Liver (tissue), 9 donors: ENCODE results near the gene KRTAP15-1. TPM values are rescaled to one million over a fixed set of nuclear protein-coding genes. Genes with fewer than 3 reads are reported as not detected.

Experiments used
- DNase-seq: peaks from one replicate; pipeline ENCODE4 v3.0.0-alpha.2; 2017; ENCODE audit warnings: low spot score
- H3K27ac ChIP-seq, 2 donors: one replicate each; pipeline ENCODE4 v1.7.0; 2013; ENCODE audit warnings: inconsistent platforms in 2 of 2, low read length in 2 of 2, control low read depth in 1 of 2, low read depth in 1 of 2, mild to moderate bottlenecking in 1 of 2
- H3K27me3 ChIP-seq, 4 donors: one replicate each; pipeline versions ENCODE4 v1.6.1 to v1.7.0; 2013; ENCODE audit warnings: low read length in 3 of 4, inconsistent platforms in 1 of 4, mild to moderate bottlenecking in 1 of 4, moderate library complexity in 1 of 4; ENCODE audit not compliant: control insufficient read depth in 4 of 4, insufficient read depth in 4 of 4
- H3K36me3 ChIP-seq, 4 donors: one replicate each; pipeline versions ENCODE4 v1.6.1 to v1.7.0; 2013; ENCODE audit warnings: low read length in 3 of 4, mild to moderate bottlenecking in 3 of 4, low read depth in 1 of 4, moderate library complexity in 1 of 4; ENCODE audit not compliant: control insufficient read depth in 4 of 4, insufficient read depth in 3 of 4
- H3K4me1 ChIP-seq, 4 donors: one replicate each; pipeline versions ENCODE4 v1.6.1 to v1.7.0; 2013; ENCODE audit warnings: low read length in 3 of 4, mild to moderate bottlenecking in 3 of 4, moderate library complexity in 1 of 4; ENCODE audit not compliant: control insufficient read depth in 4 of 4, insufficient read depth in 4 of 4
- H3K4me3 ChIP-seq, 3 donors: one replicate each; pipeline versions ENCODE4 v1.6.1 to v1.7.0; 2013; ENCODE audit warnings: low read length in 3 of 3, control low read depth in 1 of 3, low read depth in 1 of 3, mild to moderate bottlenecking in 1 of 3
- H3K9ac ChIP-seq, 2 donors: one replicate each; pipeline ENCODE4 v1.7.0; 2013; ENCODE audit warnings: low read length in 2 of 2, mild to moderate bottlenecking in 2 of 2, moderate library complexity in 2 of 2, control low read depth in 1 of 2, low read depth in 1 of 2
- H3K9me3 ChIP-seq, 4 donors: one replicate each; pipeline versions ENCODE4 v1.6.1 to v1.7.0; 2013; ENCODE audit warnings: low read length in 3 of 4; ENCODE audit not compliant: control insufficient read depth in 4 of 4
- EGR1 ChIP-seq, 2 donors: IDR thresholded peaks; 2 replicates each; pipeline ENCODE4 v1.6.1; 2016 to 2018; ENCODE audit warnings: antibody characterized with exemption in 2 of 2, low read depth in 2 of 2
- FOXA1 ChIP-seq: IDR thresholded peaks from 2 replicates; pipeline ENCODE4 v1.6.1; 2016; ENCODE audit warnings: antibody characterized with exemption
- GABPA ChIP-seq, 2 donors: IDR thresholded peaks in 1 of 2; conservative IDR thresholded peaks in 1 of 2; 2 replicates each; pipeline ENCODE4 v1.6.1; 2016; ENCODE audit warnings: antibody characterized with exemption in 2 of 2, mild to moderate bottlenecking in 1 of 2, moderate library complexity in 1 of 2
- HNF4A ChIP-seq, 2 donors: conservative IDR thresholded peaks; 2 replicates each; pipeline ENCODE4 v1.6.1; 2016; ENCODE audit warnings: antibody characterized with exemption in 2 of 2, mild to moderate bottlenecking in 2 of 2
- HNF4G ChIP-seq: IDR thresholded peaks from 2 replicates; pipeline ENCODE4 v1.6.1; 2016; ENCODE audit warnings: antibody characterized with exemption
- JUND ChIP-seq, 2 donors: IDR thresholded peaks; 2 replicates each; pipeline ENCODE4 v1.6.1; 2016; ENCODE audit warnings: antibody characterized with exemption in 2 of 2
- MAX ChIP-seq: IDR thresholded peaks from 2 replicates; pipeline ENCODE4 v1.6.1; 2016; ENCODE audit warnings: antibody characterized with exemption
- NR2F2 ChIP-seq: IDR thresholded peaks from 2 replicates; pipeline ENCODE4 v1.6.1; 2016; ENCODE audit warnings: antibody characterized with exemption
- RAD21 ChIP-seq, 2 donors: IDR thresholded peaks; 2 replicates each; pipeline ENCODE4 v1.6.1; 2016; ENCODE audit warnings: antibody characterized with exemption in 2 of 2, mild to moderate bottlenecking in 2 of 2
- RXRA ChIP-seq, 2 donors: IDR thresholded peaks; 2 replicates each; pipeline ENCODE4 v1.6.1; 2017 to 2018; ENCODE audit warnings: antibody characterized with exemption in 2 of 2, mild to moderate bottlenecking in 1 of 2
- SP1 ChIP-seq: IDR thresholded peaks from 2 replicates; pipeline ENCODE4 v1.6.1; 2018; ENCODE audit warnings: antibody characterized with exemption, mild to moderate bottlenecking
- TAF1 ChIP-seq: conservative IDR thresholded peaks from 2 replicates; pipeline ENCODE4 v1.6.1; 2016; ENCODE audit warnings: antibody characterized with exemption, mild to moderate bottlenecking
- YY1 ChIP-seq: IDR thresholded peaks from 2 replicates; pipeline ENCODE4 v1.6.1; 2016; ENCODE audit warnings: antibody characterized with exemption, mild to moderate bottlenecking
- ZBTB33 ChIP-seq: IDR thresholded peaks from 2 replicates; pipeline ENCODE4 v1.6.1; 2016; ENCODE audit warnings: antibody characterized with exemption
- WGBS: extraction: QIAGEN DNeasy Blood & Tissue Kit; methylation state at CpG from one replicate; pipeline ENCODE4 v1.1.7; 2013; 5-methylcytosine and 5-hydroxymethylcytosine counted together
- polyA plus RNA-seq, 2 donors: library from polyadenylated mRNA; stranded (reverse) in 1 of 2; unstranded in 1 of 2; fragments of 200-250 nt in 1 of 2; fragments of >200 nt in 1 of 2; fragmentation: Nextera tagmentation in 1 of 2; extraction: Ambion mirVana in 1 of 2; gene quantifications; one replicate each; pipeline versions ENCODE4 v1.2.1 to v1.2.3, GENCODE V29; 2013 to 2015
- total RNA-seq, 2 donors: library from RNA; depleted of rRNA; stranded (reverse); fragments of >200 nt; gene quantifications; one replicate each; pipeline ENCODE4 v1.2.3, GENCODE V29; 2014
- TF ChIP-seq, protein P1 (sequence below): IDR thresholded peaks from 2 replicates; pipeline ENCODE4 v1.6.1; 2016; ENCODE audit warnings: antibody characterized with exemption, mild to moderate bottlenecking
- TF ChIP-seq, protein P2 (sequence below): IDR thresholded peaks from 2 replicates; pipeline ENCODE4 v1.6.1; 2016; ENCODE audit warnings: antibody characterized with exemption
- donor health status: healthy.
- donor health status: healthy.
- donor health status: healthy.
- donor health status: healthy.
- donor health status: healthy.

Gene KRTAP15-1
- total RNA-seq (not detected), polyA plus RNA-seq (not detected)

DNA sequence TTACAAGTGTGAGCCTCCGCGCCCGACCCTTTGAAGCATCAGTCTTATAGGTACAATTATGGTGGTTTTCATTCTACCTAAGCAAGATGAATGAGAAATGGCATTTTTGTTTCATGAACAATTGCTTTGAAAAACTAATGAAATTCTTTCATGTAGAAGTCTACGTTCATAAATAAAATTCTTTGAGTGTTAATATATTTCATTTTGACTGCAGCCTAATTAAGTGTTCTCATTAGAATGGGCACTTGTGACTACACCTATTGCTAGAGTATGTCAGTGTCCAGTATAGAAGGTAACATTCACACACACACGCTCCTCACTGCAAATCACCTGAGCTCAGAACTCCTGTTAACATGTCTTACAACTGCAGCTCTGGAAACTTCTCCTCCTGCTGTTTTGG lies at the start of gene KRTAP15-1:
TSS of gene KRTAP15-1 (plus strand) at position 301 of the 400 bp plus-strand sequence. CDS start at position 354, 53 bp downstream.
- no peak for DNase-seq
- 91% methylated on average over 5 of the region's 5 CpGs for WGBS
- Histone ChIP-seq H3K27ac (no peak within 1 kb of the TSS), H3K9ac (no peak within 1 kb of the TSS), H3K4me3 (no peak within 1 kb of the TSS), H3K27me3 (no peaks in the 10 kb centered on the region), H3K36me3 (no peaks in the 10 kb centered on the region), H3K4me1 (no peaks in the 10 kb centered on the region), H3K9me3 (no peaks in the 10 kb centered on the region)
- TF ChIP-seq SP1 (no peak), HNF4G (no peak), JUND (IDR thresholded peaks at IDR 0.05) (no peak), TAF1 (no peak), FOXA1 (no peak), RAD21 (IDR thresholded peaks at IDR 0.05) (no peak)
- TF ChIP-seq, protein P1, sequence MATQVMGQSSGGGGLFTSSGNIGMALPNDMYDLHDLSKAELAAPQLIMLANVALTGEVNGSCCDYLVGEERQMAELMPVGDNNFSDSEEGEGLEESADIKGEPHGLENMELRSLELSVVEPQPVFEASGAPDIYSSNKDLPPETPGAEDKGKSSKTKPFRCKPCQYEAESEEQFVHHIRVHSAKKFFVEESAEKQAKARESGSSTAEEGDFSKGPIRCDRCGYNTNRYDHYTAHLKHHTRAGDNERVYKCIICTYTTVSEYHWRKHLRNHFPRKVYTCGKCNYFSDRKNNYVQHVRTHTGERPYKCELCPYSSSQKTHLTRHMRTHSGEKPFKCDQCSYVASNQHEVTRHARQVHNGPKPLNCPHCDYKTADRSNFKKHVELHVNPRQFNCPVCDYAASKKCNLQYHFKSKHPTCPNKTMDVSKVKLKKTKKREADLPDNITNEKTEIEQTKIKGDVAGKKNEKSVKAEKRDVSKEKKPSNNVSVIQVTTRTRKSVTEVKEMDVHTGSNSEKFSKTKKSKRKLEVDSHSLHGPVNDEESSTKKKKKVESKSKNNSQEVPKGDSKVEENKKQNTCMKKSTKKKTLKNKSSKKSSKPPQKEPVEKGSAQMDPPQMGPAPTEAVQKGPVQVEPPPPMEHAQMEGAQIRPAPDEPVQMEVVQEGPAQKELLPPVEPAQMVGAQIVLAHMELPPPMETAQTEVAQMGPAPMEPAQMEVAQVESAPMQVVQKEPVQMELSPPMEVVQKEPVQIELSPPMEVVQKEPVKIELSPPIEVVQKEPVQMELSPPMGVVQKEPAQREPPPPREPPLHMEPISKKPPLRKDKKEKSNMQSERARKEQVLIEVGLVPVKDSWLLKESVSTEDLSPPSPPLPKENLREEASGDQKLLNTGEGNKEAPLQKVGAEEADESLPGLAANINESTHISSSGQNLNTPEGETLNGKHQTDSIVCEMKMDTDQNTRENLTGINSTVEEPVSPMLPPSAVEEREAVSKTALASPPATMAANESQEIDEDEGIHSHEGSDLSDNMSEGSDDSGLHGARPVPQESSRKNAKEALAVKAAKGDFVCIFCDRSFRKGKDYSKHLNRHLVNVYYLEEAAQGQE, result no peak

- no peak for DNase-seq
- no peaks in the 10 kb centered on the region for H3K36me3 ChIP-seq
Observed at GRCh38 chr21:30391492-30392025, 48.5 kb upstream of the KRTAP15-1 start.

More at GRCh38 chr21:30391492-30392025, 48.5 kb upstream of the KRTAP15-1 start:
- no peak overlapping the region for H3K4me3 ChIP-seq
- H3K4me1 ChIP-seq, result no peaks in the 10 kb centered on the region
- H3K27ac ChIP-seq, result no peak overlapping the region
- H3K9ac ChIP-seq, result no peak overlapping the region
- peaks cover 0 to 2% (median 0%) of the 10 kb centered on the region in 4 donors for H3K27me3 ChIP-seq
- no peaks in the 10 kb centered on the region for H3K9me3 ChIP-seq
- TF ChIP-seq SP1 (no peak), TAF1 (no peak), RXRA (IDR thresholded peaks at IDR 0.05) (no peak), EGR1 (IDR thresholded peaks at IDR 0.05; ENCODE audit: low read depth in 2 of 2) (no peak), YY1 (no peak), JUND (IDR thresholded peaks at IDR 0.05) (no peak), FOXA1 (no peak), MAX (no peak), ZBTB33 (no peak), GABPA (IDR thresholded peaks at IDR 0.05 in 1 of 2, conservative IDR thresholded peaks at IDR 0.05 in 1 of 2) (no peak), HNF4G (no peak), NR2F2 (no peak), HNF4A (conservative IDR thresholded peaks at IDR 0.05) (no peak)
- TF ChIP-seq, protein P1, result no peak
- TF ChIP-seq, protein P2, sequence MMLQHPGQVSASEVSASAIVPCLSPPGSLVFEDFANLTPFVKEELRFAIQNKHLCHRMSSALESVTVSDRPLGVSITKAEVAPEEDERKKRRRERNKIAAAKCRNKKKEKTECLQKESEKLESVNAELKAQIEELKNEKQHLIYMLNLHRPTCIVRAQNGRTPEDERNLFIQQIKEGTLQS, result no peak
- 66% methylated on average over 2 of the region's 2 CpGs for WGBS
